Stomach smooth muscle (tissue), 2 donors: ENCODE data around the gene YWHAB.

ENCODE experiments used
- H3K27ac ChIP-seq: one replicate; pipeline ENCODE4 v1.7.0; 2013; ENCODE audit warnings: mild to moderate bottlenecking, low read length, inconsistent platforms
- H3K27me3 ChIP-seq, 2 donors: one replicate each; pipeline ENCODE4 v1.7.0; 2013; ENCODE audit warnings: low read length in 2 of 2; ENCODE audit not compliant: insufficient read depth in 2 of 2, control insufficient read depth in 1 of 2
- H3K36me3 ChIP-seq, 2 donors: one replicate each; pipeline ENCODE4 v1.7.0; 2013; ENCODE audit warnings: low read length in 2 of 2; ENCODE audit not compliant: control insufficient read depth in 2 of 2, insufficient read depth in 2 of 2
- H3K4me1 ChIP-seq: one replicate; pipeline ENCODE4 v1.7.0; 2013; ENCODE audit warnings: low read length; ENCODE audit not compliant: control insufficient read depth, insufficient read depth
- H3K4me3 ChIP-seq, 2 donors: one replicate each; pipeline ENCODE4 v1.7.0; 2013; ENCODE audit warnings: low read length in 2 of 2
- H3K9ac ChIP-seq, 2 donors: one replicate each; pipeline ENCODE4 v1.7.0; 2013; ENCODE audit warnings: low read length in 2 of 2, mild to moderate bottlenecking in 1 of 2
- H3K9me3 ChIP-seq, 2 donors: one replicate each; pipeline ENCODE4 v1.7.0; 2013; ENCODE audit warnings: low read length in 2 of 2; ENCODE audit not compliant: control insufficient read depth in 2 of 2
- donor health status: healthy.
- donor health status: Pancreatic carcinoma.

The YWHAB gene

GRCh38 chr20:44932916-44933315 lies 47.4 kb downstream of the YWHAB start:
- Histone ChIP-seq H3K9ac (no peak overlapping the region), H3K27ac (no peak overlapping the region), H3K4me1 (no peaks in the 10 kb centered on the region), H3K27me3 (no peaks in the 10 kb centered on the region), H3K4me3 (no peak overlapping the region), H3K9me3 (no peaks in the 10 kb centered on the region), H3K36me3 (peaks cover 0 to 6% of the 10 kb centered on the region in 2 donors)

DNA sequence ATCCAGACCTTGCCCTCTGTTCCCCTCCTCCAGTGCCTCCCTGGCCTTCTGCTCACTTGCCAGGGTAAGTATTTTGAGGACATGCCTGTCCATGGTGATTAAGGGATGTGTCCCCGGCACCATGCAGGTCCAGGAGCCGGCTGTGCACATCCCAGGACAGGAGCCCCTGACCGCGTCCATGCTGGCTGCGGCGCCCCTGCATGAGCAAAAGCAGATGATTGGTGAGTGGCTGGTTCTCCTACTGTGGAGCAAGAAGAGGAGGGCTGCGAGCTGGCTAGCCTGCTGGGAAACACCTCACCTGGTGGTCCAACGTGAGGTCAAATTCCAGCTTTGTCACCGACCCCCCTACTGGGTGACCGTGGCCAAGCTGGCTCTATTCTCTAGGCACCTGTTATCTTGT lies 51.0 kb downstream of the YWHAB start:
- no peak overlapping the region for H3K9ac ChIP-seq
- no peaks in the 10 kb centered on the region for H3K4me1 ChIP-seq
- no peak overlapping the region for H3K27ac ChIP-seq
- no peaks in the 10 kb centered on the region for H3K9me3 ChIP-seq
- peaks cover 7 to 16% of the 10 kb centered on the region in 2 donors for H3K36me3 ChIP-seq
- H3K4me3 ChIP-seq: no peak overlapping the region
- H3K27me3 ChIP-seq: no peaks in the 10 kb centered on the region

DNA sequence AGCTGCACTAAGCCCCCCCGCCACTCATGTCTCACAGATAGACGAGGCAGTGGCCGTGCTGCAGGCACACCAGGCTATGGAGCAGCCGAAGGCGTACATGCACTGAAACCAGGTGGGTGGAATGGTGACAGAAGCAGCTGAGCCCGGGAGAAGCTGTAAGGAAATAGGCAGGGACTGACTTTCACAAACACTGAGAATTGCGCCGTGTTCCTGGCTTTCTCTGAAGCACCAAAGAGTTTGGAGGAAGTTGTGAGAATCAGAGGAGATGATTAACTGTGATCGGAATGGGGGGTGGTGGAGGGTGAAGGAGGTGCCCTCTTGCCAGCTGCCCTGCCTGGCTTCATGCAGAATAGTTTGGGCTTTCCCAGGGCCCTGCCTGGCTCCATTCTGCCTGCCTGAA lies 53.1 kb downstream of the YWHAB start:
- Histone ChIP-seq H3K4me1 (no peaks in the 10 kb centered on the region), H3K9ac (no peak overlapping the region), H3K9me3 (no peaks in the 10 kb centered on the region), H3K27ac (no peak overlapping the region), H3K27me3 (no peaks in the 10 kb centered on the region), H3K4me3 (no peak overlapping the region), H3K36me3 (peaks cover 23 to 34% of the 10 kb centered on the region in 2 donors)

- no peaks in the 10 kb centered on the region for H3K27me3 ChIP-seq
- H3K9ac ChIP-seq: no peak overlapping the region
- no peak overlapping the region for H3K27ac ChIP-seq
- no peak overlapping the region for H3K4me3 ChIP-seq
- H3K36me3 ChIP-seq: peaks cover 31 to 39% of the 10 kb centered on the region in 2 donors
- H3K4me1 ChIP-seq: no peaks in the 10 kb centered on the region
- no peaks in the 10 kb centered on the region for H3K9me3 ChIP-seq
Observed at GRCh38 chr20:44941120-44941691, 55.7 kb downstream of the YWHAB start.

GRCh38 chr20:44942264-44942973 lies 56.9 kb downstream of the YWHAB start:
- Histone ChIP-seq H3K36me3 (peaks cover 35 to 42% of the 10 kb centered on the region in 2 donors), H3K4me1 (no peaks in the 10 kb centered on the region), H3K27ac (no peak overlapping the region), H3K4me3 (no peak overlapping the region), H3K9ac (no peak overlapping the region), H3K9me3 (no peaks in the 10 kb centered on the region), H3K27me3 (no peaks in the 10 kb centered on the region)

GRCh38 chr20:44943828-44944227 lies 58.3 kb downstream of the YWHAB start:
- Histone ChIP-seq H3K9ac (no peak overlapping the region), H3K9me3 (no peaks in the 10 kb centered on the region), H3K4me1 (no peaks in the 10 kb centered on the region), H3K4me3 (no peak overlapping the region), H3K27ac (no peak overlapping the region), H3K36me3 (peaks cover 44 to 47% of the 10 kb centered on the region in 2 donors), H3K27me3 (no peaks in the 10 kb centered on the region)

DNA sequence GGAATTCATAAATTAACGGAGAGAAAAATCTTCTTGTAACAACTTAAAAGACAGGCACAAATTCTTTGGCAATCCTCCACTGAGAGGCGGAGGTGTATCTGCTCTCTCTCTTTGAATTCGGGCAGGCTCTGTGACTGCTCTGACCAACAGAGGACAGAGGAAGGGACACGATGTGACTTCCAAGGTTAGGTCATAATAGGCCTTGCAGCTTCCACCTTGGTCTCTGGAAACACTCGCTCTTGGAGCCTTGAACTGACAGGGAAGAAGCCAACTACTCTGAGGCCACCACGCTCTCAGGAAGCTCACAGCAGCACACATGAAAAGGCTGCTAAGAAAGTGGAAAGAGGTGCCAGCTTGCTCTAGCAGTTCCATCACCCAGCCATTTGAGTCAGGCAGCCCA lies 59.8 kb downstream of the YWHAB start:
- no peak overlapping the region for H3K9ac ChIP-seq
- no peaks in the 10 kb centered on the region for H3K9me3 ChIP-seq
- H3K27me3 ChIP-seq: no peaks in the 10 kb centered on the region
- H3K27ac ChIP-seq: no peak overlapping the region
- no peaks in the 10 kb centered on the region for H3K4me1 ChIP-seq
- no peak overlapping the region for H3K4me3 ChIP-seq
- H3K36me3 ChIP-seq: peaks cover 49 to 58% of the 10 kb centered on the region in 2 donors

DNA sequence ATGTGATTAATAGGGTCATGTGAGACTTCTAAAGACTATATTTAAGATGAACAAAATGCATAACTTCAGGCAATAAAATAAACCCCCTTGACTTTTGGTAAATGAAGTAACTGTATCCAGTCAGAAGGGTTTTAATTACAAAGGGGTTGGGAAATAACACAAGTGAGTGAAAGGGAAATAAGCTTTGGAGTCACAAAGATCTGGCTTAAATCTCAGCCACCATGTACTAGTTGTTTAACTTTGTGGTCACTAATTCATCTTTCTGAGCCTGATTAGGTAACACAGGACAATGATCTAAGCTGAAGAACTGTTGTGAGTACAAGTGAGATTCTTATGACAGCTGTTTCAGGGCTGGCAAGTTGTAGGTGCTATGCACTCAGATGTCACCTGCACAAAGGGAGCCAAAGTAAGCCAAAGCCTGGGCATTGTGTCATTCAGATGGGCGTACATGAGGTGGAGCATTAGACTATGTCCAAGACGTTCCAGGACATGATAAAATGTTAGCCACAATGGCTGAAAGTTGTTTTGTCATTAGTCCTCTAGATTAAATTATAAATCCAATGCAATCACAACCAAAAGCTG lies 60.9 kb downstream of the YWHAB start:
- Histone ChIP-seq H3K27ac (no peak overlapping the region), H3K4me3 (no peak overlapping the region), H3K4me1 (no peaks in the 10 kb centered on the region), H3K9me3 (no peaks in the 10 kb centered on the region), H3K36me3 (peaks cover 52 to 62% of the 10 kb centered on the region in 2 donors), H3K27me3 (no peaks in the 10 kb centered on the region), H3K9ac (no peak overlapping the region)

- no peaks in the 10 kb centered on the region for H3K9me3 ChIP-seq
- no peak overlapping the region for H3K4me3 ChIP-seq
- no peaks in the 10 kb centered on the region for H3K4me1 ChIP-seq
- H3K9ac ChIP-seq: no peak overlapping the region
- H3K27me3 ChIP-seq: no peaks in the 10 kb centered on the region
- H3K27ac ChIP-seq: no peak overlapping the region
- peaks cover 52 to 61% of the 10 kb centered on the region in 2 donors for H3K36me3 ChIP-seq
Observed at GRCh38 chr20:44948107-44948506, 62.6 kb downstream of the YWHAB start.

GRCh38 chr20:44948513-44948912 lies 63.0 kb downstream of the YWHAB start:
- Histone ChIP-seq H3K9me3 (no peaks in the 10 kb centered on the region), H3K36me3 (peaks cover 52 to 61% of the 10 kb centered on the region in 2 donors), H3K4me3 (no peak overlapping the region)

DNA sequence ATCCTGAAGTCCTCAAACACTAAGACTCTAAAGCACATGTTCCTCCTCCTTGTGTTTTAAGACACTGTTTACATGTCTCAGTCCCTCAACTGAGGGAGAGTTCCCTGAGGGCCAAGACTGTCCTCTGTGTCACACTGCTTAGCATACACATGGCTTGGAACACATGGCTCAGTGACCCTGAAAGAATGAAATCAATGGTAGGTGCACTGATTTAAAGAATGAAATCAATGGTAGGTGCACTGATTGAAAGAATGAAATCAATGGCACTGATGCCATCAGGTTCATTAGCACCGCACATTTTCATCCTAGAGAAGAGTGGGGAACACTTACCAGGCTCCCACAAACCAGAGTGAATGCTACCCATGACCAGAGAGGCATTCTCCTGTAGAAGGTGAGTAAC lies 64.9 kb downstream of the YWHAB start:
- peaks cover 66 to 73% of the 10 kb centered on the region in 2 donors for H3K36me3 ChIP-seq
- no peak overlapping the region for H3K4me3 ChIP-seq
- no peaks in the 10 kb centered on the region for H3K4me1 ChIP-seq
- H3K9me3 ChIP-seq: no peaks in the 10 kb centered on the region
- H3K27me3 ChIP-seq: no peaks in the 10 kb centered on the region
- no peak overlapping the region for H3K27ac ChIP-seq
- H3K9ac ChIP-seq: no peak overlapping the region

More at GRCh38 chr20:44948513-44948912, 63.0 kb downstream of the YWHAB start:
- Histone ChIP-seq H3K9ac (no peak overlapping the region), H3K27me3 (no peaks in the 10 kb centered on the region), H3K4me1 (no peaks in the 10 kb centered on the region), H3K27ac (no peak overlapping the region)
